ENCODE data around the gene UHRF1. TPM values are rescaled to one million over a fixed set of nuclear protein-coding genes. Genes with fewer than 3 reads are reported as not detected.
"Not testable (repeated sequence)": the region's sequence is repeated elsewhere in the genome, so short reads cannot be mapped to it uniquely, and the experiment has no call there.

Gene UHRF1
- polyA plus RNA-seq, 1 donor (not counting 4 experiments of a cell fraction or from before 2014, with no cell fraction given) = 9.7 TPM

- H3K79me2 ChIP-seq (ENCODE audit: control insufficient read depth, insufficient read depth, low read length); H3K27ac ChIP-seq (ENCODE audit: control insufficient read depth, insufficient read depth, low read length); H3K9ac ChIP-seq (ENCODE audit: control insufficient read depth, extremely low read depth, insufficient read depth, low read length); DNase-seq (ENCODE audit: low read depth, low spot score); H4K20me1 ChIP-seq (ENCODE audit: control insufficient read depth, extremely low read depth, insufficient read depth, low read length); FAIRE-seq; H3K9me3 ChIP-seq (ENCODE audit: control insufficient read depth, low read depth, low read length); H3K4me2 ChIP-seq (ENCODE audit: control insufficient read depth, extremely low read depth, insufficient read depth, low read depth, low read length); H3K9me1 ChIP-seq (ENCODE audit: control insufficient read depth, extremely low read depth, insufficient read depth, low read length); H3K27me3 ChIP-seq (ENCODE audit: control insufficient read depth, extremely low read depth, insufficient read depth, low read length); dilution Hi-C loops (cut with MboI; ENCODE audit: extremely low pct_ligation_motif_present, low sequenced_read_pairs); H2AFZ ChIP-seq (ENCODE audit: control insufficient read depth, low read length); H3K4me3 ChIP-seq (ENCODE audit: control insufficient read depth in 2 of 3, extremely low read depth in 1 of 3, insufficient read depth in 2 of 3, low read depth in 1 of 3, low read length in 3 of 3); H3K4me1 ChIP-seq (ENCODE audit: control insufficient read depth, extremely low read depth, insufficient read depth, low read length): not testable (repeated sequence)
- H3K36me3 ChIP-seq (ENCODE audit: control insufficient read depth in 2 of 2, extremely low read depth in 1 of 2, insufficient read depth in 2 of 2, low read length in 2 of 2) = peaks cover 11 to 39% of the 10 kb centered on the region in 2 experiments
Measured at GRCh38 chr19:4950650-4951049, 41.3 kb downstream of the UHRF1 start.

DNA sequence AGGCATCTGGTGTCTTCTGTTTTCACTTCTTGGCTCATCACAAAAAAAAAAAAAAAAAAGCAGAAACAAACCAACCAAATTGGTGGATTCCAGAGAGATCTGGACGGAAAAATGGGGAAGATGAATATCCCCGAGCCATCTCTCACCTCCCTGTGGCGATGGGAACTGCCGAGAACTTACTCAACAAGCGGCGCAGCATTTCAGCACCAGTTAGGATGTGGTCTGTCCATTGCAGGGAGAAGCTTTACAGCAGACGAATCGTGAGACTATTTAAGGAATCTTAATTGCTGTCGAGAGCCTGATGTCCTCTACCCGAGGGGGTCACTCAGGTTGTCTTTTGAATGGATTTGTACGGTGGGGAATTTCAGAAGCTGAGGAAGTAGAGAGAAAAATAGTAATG lies 42.4 kb downstream of the UHRF1 start:
- Histone ChIP-seq H3K36me3 (ENCODE audit: control insufficient read depth in 2 of 2, extremely low read depth in 1 of 2, insufficient read depth in 2 of 2, low read length in 2 of 2) (peaks cover 10 to 33% of the 10 kb centered on the region in 2 experiments), H2AFZ (ENCODE audit: control insufficient read depth, low read length) (no peak overlapping the region), H3K9me3 (ENCODE audit: control insufficient read depth, low read depth, low read length) (no peaks in the 10 kb centered on the region), H3K79me2 (ENCODE audit: control insufficient read depth, insufficient read depth, low read length) (no peaks in the 10 kb centered on the region), H4K20me1 (ENCODE audit: control insufficient read depth, extremely low read depth, insufficient read depth, low read length) (no peaks in the 10 kb centered on the region), H3K27me3 (ENCODE audit: control insufficient read depth, extremely low read depth, insufficient read depth, low read length) (no peaks in the 10 kb centered on the region), H3K4me3 (ENCODE audit: control insufficient read depth in 2 of 3, extremely low read depth in 1 of 3, insufficient read depth in 2 of 3, low read depth in 1 of 3, low read length in 3 of 3) (no peak overlapping the region), H3K27ac (ENCODE audit: control insufficient read depth, insufficient read depth, low read length) (no peak overlapping the region), H3K9ac (ENCODE audit: control insufficient read depth, extremely low read depth, insufficient read depth, low read length) (no peak overlapping the region), H3K4me2 (ENCODE audit: control insufficient read depth, extremely low read depth, insufficient read depth, low read depth, low read length) (no peak overlapping the region), H3K9me1 (ENCODE audit: control insufficient read depth, extremely low read depth, insufficient read depth, low read length) (no peaks in the 10 kb centered on the region), H3K4me1 (ENCODE audit: control insufficient read depth, extremely low read depth, insufficient read depth, low read length) (no peaks in the 10 kb centered on the region)
- TF ChIP-seq CTCF (optimal IDR thresholded peaks at IDR 0.05 in 1 of 3, IDR thresholded peaks at IDR 0.05 in 1 of 3, conservative IDR thresholded peaks at IDR 0.05 in 1 of 3; ENCODE audit: extremely low read depth in 1 of 3, insufficient read depth in 2 of 3, low read length in 3 of 3) (no peak), EZH2 (IDR thresholded peaks at IDR 0.05; ENCODE audit: low read length) (no peak)
- DNase-seq (ENCODE audit: low read depth, low spot score) (no peak), FAIRE-seq (no peak)
- dilution Hi-C loops (cut with MboI; ENCODE audit: extremely low pct_ligation_motif_present, low sequenced_read_pairs) = no loop called here

DNA sequence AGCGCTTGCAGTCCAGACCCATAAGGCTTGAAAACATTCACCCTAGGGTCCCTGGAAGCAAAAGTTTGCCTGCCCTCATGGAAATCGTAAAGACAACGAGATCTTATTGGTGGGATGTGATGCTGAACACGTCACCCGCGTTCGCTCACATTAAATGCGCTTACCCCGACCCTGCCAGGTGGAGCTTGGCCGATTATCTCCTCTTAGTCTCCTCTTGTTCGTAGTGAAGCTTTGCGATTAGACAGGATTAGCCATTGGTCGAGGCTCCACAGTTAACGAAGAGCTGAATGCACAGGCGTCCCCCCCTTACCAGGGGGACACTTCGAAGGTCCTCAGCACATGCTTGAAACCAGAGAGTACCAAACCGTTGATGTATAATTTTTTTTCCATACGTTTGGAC lies 43.6 kb downstream of the UHRF1 start:
- no peak for TF ChIP-seq CTCF (optimal IDR thresholded peaks at IDR 0.05 in 1 of 3, IDR thresholded peaks at IDR 0.05 in 1 of 3, conservative IDR thresholded peaks at IDR 0.05 in 1 of 3; ENCODE audit: extremely low read depth in 1 of 3, insufficient read depth in 2 of 3, low read length in 3 of 3)
- TF ChIP-seq EZH2 (IDR thresholded peaks at IDR 0.05; ENCODE audit: low read length) = no peak
- H3K79me2 ChIP-seq (ENCODE audit: control insufficient read depth, insufficient read depth, low read length) = no peaks in the 10 kb centered on the region
- peaks cover 12 to 25% of the 10 kb centered on the region in 2 experiments for H3K36me3 ChIP-seq (ENCODE audit: control insufficient read depth in 2 of 2, extremely low read depth in 1 of 2, insufficient read depth in 2 of 2, low read length in 2 of 2)
- no peaks in the 10 kb centered on the region for H4K20me1 ChIP-seq (ENCODE audit: control insufficient read depth, extremely low read depth, insufficient read depth, low read length)
- H3K4me3 ChIP-seq (ENCODE audit: control insufficient read depth in 2 of 3, extremely low read depth in 1 of 3, insufficient read depth in 2 of 3, low read depth in 1 of 3, low read length in 3 of 3) = no peak overlapping the region
- H3K4me1 ChIP-seq (ENCODE audit: control insufficient read depth, extremely low read depth, insufficient read depth, low read length) = no peaks in the 10 kb centered on the region
- dilution Hi-C loops (cut with MboI; ENCODE audit: extremely low pct_ligation_motif_present, low sequenced_read_pairs) = no loop called here
- H3K9ac ChIP-seq (ENCODE audit: control insufficient read depth, extremely low read depth, insufficient read depth, low read length) = no peak overlapping the region
- H3K4me2 ChIP-seq (ENCODE audit: control insufficient read depth, extremely low read depth, insufficient read depth, low read depth, low read length) = no peak overlapping the region
- H3K27ac ChIP-seq (ENCODE audit: control insufficient read depth, insufficient read depth, low read length) = no peak overlapping the region
- no peak for FAIRE-seq
- DNase-seq (ENCODE audit: low read depth, low spot score) = no peak
- H3K9me1 ChIP-seq (ENCODE audit: control insufficient read depth, extremely low read depth, insufficient read depth, low read length) = no peaks in the 10 kb centered on the region
- no peaks in the 10 kb centered on the region for H3K9me3 ChIP-seq (ENCODE audit: control insufficient read depth, low read depth, low read length)
- no peaks in the 10 kb centered on the region for H3K27me3 ChIP-seq (ENCODE audit: control insufficient read depth, extremely low read depth, insufficient read depth, low read length)
- no peak overlapping the region for H2AFZ ChIP-seq (ENCODE audit: control insufficient read depth, low read length)

Data from keratinocyte (primary cell).